ENCODE results near the gene TNXB. TPM values are rescaled to one million over a fixed set of nuclear protein-coding genes. Genes with fewer than 3 reads are reported as not detected.

Gene TNXB
- total and polyA plus RNA-seq, 9 of the 15 experiments (the other 6 are each of a cell fraction or from before 2014, with no cell fraction given), result 0.14 to 28.1 (median 12.4) TPM

- H3K9me3 ChIP-seq (replicated peaks; ENCODE audit: control insufficient read depth, insufficient read depth, low read depth, low read length), result no peaks in the 10 kb centered on the region
- no peak overlapping the region for H3K27ac ChIP-seq (ENCODE audit: extremely low read depth, low read depth, low read length)
- H3K9ac ChIP-seq (ENCODE audit: insufficient read depth in 1 of 2, low read depth in 2 of 2, low read length in 2 of 2), result no peak overlapping the region
- ChIA-PET POLR2A (no interaction called here), CTCF (ENCODE audit: low intra/inter-chr PET ratio) (no interaction called here)
- H3K36me3 ChIP-seq (ENCODE audit: control insufficient read depth, insufficient read depth, low read length), result peaks cover 20% of the 10 kb centered on the region; the same call in 2 of the 3 replicates
- intact Hi-C loops (cut with micrococcal nuclease), result loop anchor here (10.0 kb wide), 1 partner anchor 302 kb away; no protein-coding TSS in a partner anchor
- H3K4me3 ChIP-seq, result no peak overlapping the region
- no peak overlapping the region for H3K4me2 ChIP-seq (ENCODE audit: insufficient read depth, low read length)
- no peaks in the 10 kb centered on the region for H4K20me1 ChIP-seq (replicated peaks; ENCODE audit: control insufficient read depth, insufficient read depth, low read length)
- FAIRE-seq (peak; percentile 44), ATAC-seq (no peak), DNase-seq (ENCODE audit: extremely low read depth in 1 of 4, low spot score in 3 of 4) (no peak)
- in situ Hi-C loops (cut with MboI), result no loop called here
- H3K79me2 ChIP-seq (ENCODE audit: control insufficient read depth, insufficient read depth, low read length), result no peaks in the 10 kb centered on the region
- peaks cover 28 to 39% of the 10 kb centered on the region in 2 experiments for H3K4me1 ChIP-seq (replicated peaks in 1 of 2; ENCODE audit: control insufficient read depth in 2 of 2, insufficient read depth in 2 of 2, low read length in 2 of 2)
- BruUV-seq (replicated peaks), result no TSS peak
- H2AFZ ChIP-seq (ENCODE audit: low read depth, low read length), result no peak overlapping the region
- H3K9me1 ChIP-seq (ENCODE audit: control insufficient read depth, insufficient read depth, low read length), result peaks cover 3% of the 10 kb centered on the region
- peaks cover 0 to 5% of the 10 kb centered on the region in 2 experiments; a peak in 2 of 5 replicates for H3K27me3 ChIP-seq (ENCODE audit: control insufficient read depth in 2 of 2, insufficient read depth in 2 of 2, low read length in 2 of 2)
- 37% methylated on average over 9 of the region's 9 CpGs for WGBS (ENCODE audit: insufficient coverage, low coverage, missing lambda C conversion rate)
- TF ChIP-seq ZBTB43 (CRISPR knock-in tag; IDR thresholded peaks at IDR 0.05), result no peak
- no peak for TF ChIP-seq NCOA2 (IDR thresholded peaks at IDR 0.05; ENCODE audit: partially characterized antibody in 2 of 2)
- TF ChIP-seq HBP1 (CRISPR knock-in tag; IDR thresholded peaks at IDR 0.05), result 0 out of 2 replicates have a peak, but pooled peaks have one; percentile 37
- TF ChIP-seq MGA (IDR thresholded peaks at IDR 0.05), result no peak
- TF ChIP-seq NR2C2 (CRISPR knock-in tag; IDR thresholded peaks at IDR 0.05), result no peak
- TF ChIP-seq NR2C2 (tag; IDR thresholded peaks at IDR 0.05), result no peak
- TF ChIP-seq EZH2 (IDR thresholded peaks at IDR 0.05; ENCODE audit: borderline replicate concordance, low read depth, low read length), result no peak
- TF ChIP-seq ZBTB17 (CRISPR knock-in tag; IDR thresholded peaks at IDR 0.05), result no peak
Observed at GRCh38 chr6:32112431-32112980, 3.4 kb upstream of the TNXB start.

Data from K562 (cell line).